T47D (cell line): Measurements from ENCODE around the gene TNFAIP3.

ENCODE experiments used
- DNase-seq, 2 experiments: peaks; one replicate each; pipeline versions ENCODE4 v3.0.0 to v3.0.0-alpha.2; 2011 to 2012; ENCODE audit warnings: low read depth in 1 of 2, low spot score in 1 of 2
- JUND ChIP-seq: IDR thresholded peaks from 2 replicates; pipeline ENCODE4 v1.6.1; 2012; ENCODE audit warnings: low read depth
- in situ Hi-C: cut with HindIII; loops from 2 replicates; pipeline ENCODE4 v1.10.0; 2016; ENCODE audit warnings: low sequenced_read_pairs, low pct_unique_long_range_greater_than_20kb

TNFAIP3 gene

DNA sequence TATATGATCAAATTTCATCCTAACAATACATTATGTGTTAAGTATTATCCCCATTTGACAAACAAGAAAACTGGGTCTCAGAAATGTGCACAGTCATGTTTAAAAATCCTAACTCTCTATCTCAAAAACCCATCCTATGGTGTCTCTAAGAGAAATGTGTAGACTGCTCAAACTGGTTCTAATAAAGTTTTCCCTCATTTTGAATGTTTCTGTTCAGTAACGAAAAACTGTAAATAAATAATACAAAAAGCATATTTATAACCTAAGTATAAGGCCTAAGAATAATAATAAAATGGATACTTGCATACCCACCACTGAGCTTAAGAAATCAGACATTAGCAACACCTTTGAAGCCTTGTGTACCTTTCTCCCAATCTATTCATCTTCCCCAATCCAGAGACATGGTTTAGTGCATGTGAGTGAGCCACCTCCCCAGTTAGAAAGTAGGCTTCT is 39.0 kb downstream of the TNFAIP3 start:
- DNase-seq = no peak
- in situ Hi-C loops = no loop called here

DNA sequence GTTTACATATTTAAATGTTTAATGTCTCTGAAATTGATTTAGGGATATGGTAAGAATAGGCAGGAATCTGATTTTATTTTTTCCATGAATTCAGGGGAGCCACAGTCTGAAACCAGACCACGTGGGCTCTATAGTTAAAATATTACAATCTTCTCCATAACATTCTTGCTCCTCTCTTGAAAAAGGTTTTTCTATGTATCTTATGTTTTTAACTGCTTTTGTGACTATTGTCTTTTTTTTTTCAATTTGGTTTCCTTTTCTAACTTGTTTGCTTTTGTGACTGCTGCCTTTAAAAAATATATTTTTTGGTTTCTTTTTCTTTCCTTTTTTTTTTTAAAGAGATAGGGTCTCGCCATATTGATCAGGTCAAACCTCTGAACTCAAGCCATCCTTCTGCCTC is 40.1 kb downstream of the TNFAIP3 start:
- in situ Hi-C loops = no loop called here
- no peak for TF ChIP-seq JUND

More for the DNA sequence above, 39.0 kb downstream of the TNFAIP3 start:
- no peak for TF ChIP-seq JUND

DNA sequence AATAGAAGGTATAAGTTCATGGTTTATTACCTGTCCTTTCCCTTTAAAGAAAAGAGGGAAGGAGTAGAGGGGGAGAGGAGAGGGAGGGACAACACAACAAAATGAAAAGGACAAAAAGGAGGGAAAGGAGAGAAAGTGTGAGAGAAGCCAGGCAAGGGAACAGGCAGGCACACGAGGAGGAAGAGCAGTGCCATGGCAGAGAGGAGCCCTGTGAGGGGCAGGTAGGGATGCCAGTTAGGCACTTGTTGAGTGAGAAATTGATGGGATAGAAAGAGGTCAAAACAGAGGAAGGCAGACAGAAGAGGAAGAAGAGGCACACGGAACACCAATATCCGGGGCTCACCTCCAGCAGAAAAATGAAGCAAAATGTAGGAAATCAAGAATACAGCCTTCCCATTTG is 42.5 kb downstream of the TNFAIP3 start:
- no peak for DNase-seq
- no peak for TF ChIP-seq JUND
- in situ Hi-C loops = no loop called here

More for the DNA sequence above, 40.1 kb downstream of the TNFAIP3 start:
- no peak for DNase-seq

DNA sequence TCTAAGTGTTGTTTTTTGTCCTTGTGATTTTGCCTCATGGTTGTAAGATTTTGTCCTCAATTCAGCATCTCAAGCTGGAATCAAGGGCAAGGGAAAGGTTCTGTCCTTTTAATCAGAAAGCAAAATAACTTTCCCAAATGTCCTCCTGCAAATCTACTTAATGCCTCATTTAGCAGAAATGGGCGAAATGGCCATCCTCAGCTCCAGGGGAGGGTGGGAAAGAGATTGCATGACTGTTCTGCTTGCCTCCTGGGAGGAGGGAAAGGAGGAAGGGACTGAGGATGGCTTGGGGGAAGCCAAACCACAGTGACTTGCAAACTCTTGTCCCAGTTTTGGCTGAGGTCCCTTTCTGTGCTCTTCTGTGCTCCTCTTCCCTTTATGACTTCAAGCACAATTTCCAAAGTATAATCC is 43.4 kb downstream of the TNFAIP3 start:
- DNase-seq = no peak
- in situ Hi-C loops = no loop called here
- no peak for TF ChIP-seq JUND

DNA sequence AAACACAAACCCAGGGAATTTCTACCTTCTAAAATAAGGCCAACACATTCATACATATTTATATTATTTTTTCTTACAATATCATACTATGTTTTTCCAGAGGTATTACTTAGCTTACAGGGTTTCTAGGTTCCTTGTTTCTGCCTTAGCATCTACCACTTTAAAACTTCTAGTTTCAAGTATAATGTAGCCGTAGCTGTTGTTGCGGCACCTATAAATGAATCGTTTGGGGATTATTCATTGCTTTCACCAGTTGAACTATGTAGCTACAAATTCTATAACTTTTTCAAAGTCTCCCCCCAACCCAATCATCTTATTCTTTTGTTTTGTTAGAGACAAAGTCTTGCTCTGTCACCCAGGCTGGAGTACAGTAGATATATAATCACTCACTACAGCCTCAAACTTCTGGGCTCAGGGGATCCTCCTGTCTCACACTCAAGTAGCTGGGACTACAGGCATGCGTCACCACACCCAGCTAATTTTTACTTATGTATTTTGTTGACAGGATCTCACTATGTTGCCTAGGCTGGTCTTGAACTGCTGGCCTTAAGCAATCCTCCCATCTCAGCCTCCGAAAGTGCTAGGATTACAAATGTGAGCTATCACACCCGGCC is 43.9 kb downstream of the TNFAIP3 start:
- no peak for DNase-seq
- in situ Hi-C loops = no loop called here
- TF ChIP-seq JUND = no peak

DNA sequence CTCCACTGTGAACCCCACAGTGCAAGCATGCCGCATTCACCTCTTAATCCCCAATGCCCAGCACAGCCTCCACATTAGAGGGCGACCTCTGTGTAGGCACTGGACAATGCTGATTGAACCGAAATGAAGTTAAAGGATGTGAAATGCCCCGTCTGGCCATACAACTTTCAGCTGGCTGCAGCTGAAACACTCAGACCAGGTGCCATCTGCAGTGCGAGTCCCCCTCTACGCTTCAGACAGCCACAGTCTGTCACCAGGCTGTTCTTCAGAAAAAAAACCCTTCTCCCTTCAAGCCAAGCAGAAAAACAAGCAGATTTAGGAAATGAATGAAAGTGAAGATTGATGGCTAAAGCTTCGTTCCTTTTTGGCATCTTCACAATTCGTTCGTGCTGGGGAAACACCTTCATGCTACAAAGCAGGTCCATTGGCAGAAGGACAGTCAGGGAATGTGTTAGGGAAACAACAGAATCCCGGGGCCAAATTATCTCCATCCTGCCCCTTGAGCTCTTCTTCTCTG is 44.7 kb downstream of the TNFAIP3 start:
- in situ Hi-C loops = no loop called here
- no peak for TF ChIP-seq JUND
- no peak for DNase-seq

DNA sequence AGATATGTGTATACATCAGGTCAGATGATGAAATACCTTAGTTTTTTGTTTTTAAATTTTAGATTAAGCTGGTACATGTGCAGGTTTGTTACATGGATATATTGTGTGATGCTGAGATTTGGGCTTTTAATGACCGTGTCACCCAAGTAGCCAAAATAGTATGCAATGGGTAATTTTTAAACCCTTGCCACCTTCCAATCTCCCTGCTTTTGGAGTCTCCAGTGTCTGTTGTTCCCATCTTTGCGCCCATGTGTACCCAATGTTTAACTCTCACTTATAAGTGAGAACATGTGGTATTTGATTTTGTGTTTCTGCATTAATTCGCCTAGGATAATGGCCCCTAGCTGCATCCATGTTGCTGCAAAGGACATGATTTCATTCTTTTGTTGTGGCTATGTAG is 45.8 kb downstream of the TNFAIP3 start:
- in situ Hi-C loops = no loop called here
- TF ChIP-seq JUND = no peak
- DNase-seq = no peak

DNA sequence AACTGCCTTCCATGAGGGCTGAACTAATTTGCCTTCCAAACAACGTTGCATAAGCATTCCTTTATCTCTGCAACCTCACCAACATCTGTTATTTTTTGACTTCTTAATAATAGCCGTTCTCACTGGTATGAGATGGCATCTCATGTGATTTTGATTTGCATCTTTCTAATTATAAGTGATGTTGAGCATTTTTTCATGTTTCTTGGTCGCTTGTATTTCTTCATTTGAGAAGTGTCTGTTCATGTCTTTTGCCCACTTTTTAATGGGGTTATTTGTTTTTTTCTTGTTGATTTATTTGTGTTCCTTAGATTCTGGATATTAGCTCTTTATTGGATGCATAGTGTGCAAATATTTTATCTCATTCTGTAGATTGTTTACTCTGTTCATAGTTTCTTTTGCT is 46.4 kb downstream of the TNFAIP3 start:
- TF ChIP-seq JUND = no peak
- in situ Hi-C loops = no loop called here
- no peak for DNase-seq

DNA sequence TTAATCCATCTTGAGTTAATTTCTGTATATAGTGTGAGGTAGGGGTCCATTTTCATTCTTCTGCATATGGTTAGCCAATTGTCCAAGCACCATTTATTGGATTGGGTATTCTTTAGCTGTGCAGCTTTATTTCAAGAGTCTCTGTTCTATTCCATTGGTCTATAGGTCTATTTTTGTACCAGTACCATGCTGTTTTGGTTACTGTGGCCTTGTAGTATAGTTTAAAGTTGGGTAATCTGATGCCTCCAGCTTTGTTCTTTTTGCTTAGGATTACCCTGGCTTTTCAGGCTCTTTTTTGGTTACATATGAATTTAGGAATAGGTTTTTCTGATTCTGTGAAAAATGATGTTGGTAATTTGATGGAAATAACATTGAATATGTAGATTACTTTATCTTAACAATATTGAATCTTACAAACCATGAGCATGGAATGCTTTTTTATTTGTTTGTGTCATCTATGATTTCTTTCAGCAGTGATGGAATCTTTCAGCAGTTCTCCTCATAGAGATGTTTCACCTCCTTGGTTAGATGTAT is 47.0 kb downstream of the TNFAIP3 start:
- DNase-seq = no peak
- no peak for TF ChIP-seq JUND
- in situ Hi-C loops = no loop called here

DNA sequence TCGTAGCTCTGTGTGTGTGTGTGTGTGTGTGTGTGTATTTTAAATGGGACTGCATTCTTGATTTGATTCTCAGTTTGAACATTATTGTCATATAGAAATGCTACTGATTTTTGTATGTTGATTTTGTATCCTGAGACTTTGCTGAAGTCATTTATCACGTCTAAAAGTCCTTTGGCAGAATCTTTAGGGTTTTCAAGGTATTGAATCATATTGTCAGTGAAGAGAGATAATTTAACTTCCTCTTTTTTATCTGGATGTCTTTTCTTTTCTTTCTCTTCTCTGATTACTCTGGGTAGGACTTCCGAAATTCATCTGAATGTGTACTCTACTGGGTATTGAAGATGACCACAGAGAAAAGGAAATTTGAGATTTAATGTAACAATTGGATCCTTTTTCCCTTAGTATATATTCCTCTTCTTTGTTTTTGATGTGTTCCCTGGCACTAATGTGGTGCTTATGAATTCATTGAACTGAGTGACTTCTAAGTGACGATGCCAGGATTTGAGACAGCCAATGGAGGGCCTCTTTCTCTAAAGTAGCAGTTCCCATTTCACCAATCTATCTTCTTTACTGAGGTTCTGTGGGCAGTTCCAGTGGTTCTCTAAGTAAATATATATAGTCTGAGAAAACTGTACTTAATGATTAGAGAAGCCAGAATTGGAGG is 47.6 kb downstream of the TNFAIP3 start:
- no peak for TF ChIP-seq JUND
- no peak for DNase-seq
- in situ Hi-C loops = no loop called here

DNA sequence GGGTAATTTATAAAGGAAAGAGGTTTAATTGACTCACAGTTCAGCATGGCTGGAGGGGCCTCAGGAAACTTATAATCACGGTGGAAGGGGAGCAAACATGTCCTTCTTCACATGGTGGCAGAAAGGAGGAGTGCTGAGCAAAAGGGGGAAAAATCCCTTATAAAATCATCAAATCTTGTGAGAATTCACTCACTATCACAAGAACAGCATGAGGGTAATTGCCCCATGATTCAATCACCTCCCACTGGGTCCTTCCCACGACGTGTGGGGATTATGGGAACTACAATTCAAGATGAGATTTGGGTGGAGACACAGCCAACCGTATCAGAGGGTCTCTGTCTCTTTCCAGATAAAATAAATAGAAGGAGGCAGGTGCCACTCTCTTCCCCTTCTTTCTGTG is 48.7 kb downstream of the TNFAIP3 start:
- DNase-seq = no peak
- no peak for TF ChIP-seq JUND
- in situ Hi-C loops = no loop called here

DNA sequence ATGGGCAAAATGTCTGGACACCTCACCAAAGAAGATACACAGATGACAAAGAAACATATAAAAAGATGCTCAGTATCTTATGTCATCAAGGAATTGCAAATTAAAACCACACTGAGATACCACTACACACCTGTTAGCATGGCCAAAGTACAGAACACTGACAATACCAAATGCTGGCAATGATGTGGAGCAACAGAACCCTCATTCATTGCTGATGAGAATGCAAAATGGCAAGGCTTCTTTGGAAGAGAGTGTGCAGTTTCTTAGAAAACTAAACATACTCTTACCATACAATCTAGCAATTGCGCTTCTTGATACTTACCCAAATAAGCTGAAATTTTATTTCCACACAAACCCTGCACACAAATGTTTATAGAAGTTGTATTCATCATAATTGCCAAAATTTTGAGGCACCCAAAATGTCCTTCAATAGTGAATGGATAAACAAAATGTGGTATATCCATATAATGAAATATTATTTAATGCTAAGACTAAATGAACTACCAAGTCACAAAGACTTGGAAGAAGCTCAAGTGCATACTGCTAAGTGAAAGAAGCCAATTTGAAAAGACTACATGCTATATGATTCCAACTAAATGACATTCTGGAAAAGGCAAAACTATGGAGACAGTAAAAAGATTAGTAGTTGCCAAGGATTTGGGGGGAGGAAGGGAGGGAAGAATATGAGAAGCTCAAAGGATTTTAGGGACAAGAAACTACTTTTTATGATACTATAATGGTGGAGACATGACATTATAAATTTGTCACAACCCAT is 50.7 kb downstream of the TNFAIP3 start:
- no peak for TF ChIP-seq JUND
- DNase-seq = no peak
- in situ Hi-C loops = no loop called here

DNA sequence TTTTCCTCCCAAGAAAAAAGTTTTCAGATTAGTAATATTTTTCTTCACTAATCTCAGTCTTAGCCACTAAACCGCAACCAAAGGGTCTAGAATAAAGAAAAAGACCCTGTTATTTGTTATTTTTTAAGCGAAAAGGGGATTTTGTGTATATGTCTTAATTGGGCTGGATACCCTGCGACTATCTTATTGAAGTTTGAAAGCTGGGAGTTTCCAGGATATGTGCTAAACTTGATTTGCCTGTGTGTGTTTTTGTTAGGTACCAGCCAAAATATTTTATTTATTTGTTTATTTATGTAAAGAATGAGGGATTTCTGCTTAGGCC is 52.4 kb downstream of the TNFAIP3 start:
- no peak for TF ChIP-seq JUND
- in situ Hi-C loops = no loop called here
- no peak for DNase-seq
